Caco-2 (cell line): ENCODE results near the gene GMPS. TPM values are rescaled to one million over a fixed set of nuclear protein-coding genes. Genes with fewer than 3 reads are reported as not detected.

Experiments used
- BruUV-seq: library from RNA; stranded (reverse); fragments of 400-500 nt; replicated peaks from 2 replicates; lab custom pipeline; 2021; lab: Mats Ljungman, UMichigan
- CTCF ChIA-PET: fragments of 300-600 bp; sonication (Branson Sonifier 250); formaldehyde crosslinking; loops from one replicate; lab custom pipeline; 2022; ENCODE audit warnings: antibody characterized with exemption; lab: Charles Lee
- POLR2A ChIA-PET: fragments of 300-600 bp; sonication (Branson Sonifier 250); formaldehyde crosslinking; loops from one replicate; lab custom pipeline; 2022; ENCODE audit warnings: antibody characterized with exemption; lab: Charles Lee
- DNase-seq, 2 experiments: peaks; one replicate each; pipeline versions ENCODE4 v3.0.0 to v3.0.0-alpha.2; 2020 to 2022
- H3K27me3 ChIP-seq: replicated peaks from 2 replicates; pipeline ENCODE4 v1.6.0; 2011; ENCODE audit warnings: low read length; ENCODE audit not compliant: control insufficient read depth, insufficient read depth
- H3K36me3 ChIP-seq: 2 replicates; pipeline ENCODE4 v1.5.1; 2011; ENCODE audit warnings: low read length; ENCODE audit not compliant: control insufficient read depth, insufficient read depth
- H3K4me1 ChIP-seq: fragments of 250-450 bp; sonication (Bioruptor Pico); 2 replicates; pipeline ENCODE4 v1.5.1; 2020; ENCODE audit warnings: mild to moderate bottlenecking
- H3K4me3 ChIP-seq: 2 replicates; pipeline ENCODE4 v1.5.1; 2011; ENCODE audit warnings: low read depth, mild to moderate bottlenecking, control low read depth, low read length
- H3K9me3 ChIP-seq: fragments of 250-450 bp; sonication (Bioruptor Pico); 2 replicates; pipeline ENCODE4 v1.5.1; 2020; ENCODE audit warnings: mild to moderate bottlenecking, moderate library complexity
- H3K27ac Mint-ChIP-seq: one replicate; pipeline ENCODE4 v1.8.0; 2022; ENCODE audit warnings: mixed read lengths; ENCODE audit not compliant: unreplicated experiment
- H3K27me3 Mint-ChIP-seq: one replicate; pipeline ENCODE4 v1.8.0; 2022; ENCODE audit warnings: mixed read lengths; ENCODE audit not compliant: insufficient read depth, unreplicated experiment
- H3K36me3 Mint-ChIP-seq: one replicate; pipeline ENCODE4 v1.8.0; 2022; ENCODE audit warnings: mild to moderate bottlenecking, mixed read lengths; ENCODE audit not compliant: insufficient read depth, unreplicated experiment
- H3K4me1 Mint-ChIP-seq: one replicate; pipeline ENCODE4 v1.8.0; 2022; ENCODE audit warnings: low read depth, mixed read lengths; ENCODE audit not compliant: unreplicated experiment
- H3K4me3 Mint-ChIP-seq: one replicate; pipeline ENCODE4 v1.8.0; 2022; ENCODE audit warnings: mild to moderate bottlenecking, moderate library complexity, mixed read lengths; ENCODE audit not compliant: unreplicated experiment
- H3K9me3 Mint-ChIP-seq: one replicate; pipeline ENCODE4 v1.8.0; 2022; ENCODE audit warnings: mixed read lengths; ENCODE audit not compliant: unreplicated experiment
- intact Hi-C: fragments of 100-400 bp; cut with micrococcal nuclease; formaldehyde crosslinking; loops from one replicate; pipeline ENCODE4 v1.10.0; 2022; ENCODE audit not compliant: unreplicated experiment
- total RNA-seq: library from RNA; stranded (reverse); gene quantifications from 2 replicates; pipeline ENCODE4 v1.2.3, GENCODE V29; 2022
- TF ChIP-seq, protein P1 (sequence below), 2 experiments: fragments of 200-600 bp in 1 of 2; IDR thresholded peaks; 1 replicate in 1 of 2; 2 replicates in 1 of 2; pipeline versions ENCODE4 v1.5.1 to v1.8.0; 2011 to 2022; ENCODE audit warnings: antibody characterized with exemption in 1 of 2, control low read depth in 1 of 2, inconsistent platforms in 1 of 2, low read depth in 1 of 2, low read length in 1 of 2, mild to moderate bottlenecking in 1 of 2, moderate library complexity in 1 of 2; ENCODE audit not compliant: insufficient read depth in 1 of 2, severe bottlenecking in 1 of 2, unreplicated experiment in 1 of 2

GMPS gene
- total RNA-seq, 1 experiment from 2014 or later = 102 TPM

DNA sequence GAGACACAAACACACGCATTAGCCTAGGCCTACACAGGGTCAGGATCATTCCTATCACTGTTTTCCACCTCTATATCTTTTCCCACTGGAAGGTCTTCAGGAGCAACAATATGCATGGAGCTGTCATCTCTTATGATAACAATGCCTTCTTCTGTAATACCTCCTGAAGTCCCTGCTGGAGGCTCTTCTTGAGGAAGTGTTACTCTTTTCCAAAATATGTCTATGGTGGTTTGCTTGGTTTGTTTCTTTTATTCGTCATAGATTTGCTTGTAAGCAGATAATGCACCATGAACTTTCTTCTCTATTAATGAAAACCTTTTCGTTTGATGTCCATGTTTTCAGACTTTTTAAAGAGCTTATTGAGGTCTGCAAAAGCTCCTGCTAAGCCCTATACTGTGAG is 109.3 kb downstream of the GMPS start:
- ChIA-PET CTCF (no interaction called here), POLR2A (no interaction called here)
- Histone ChIP-seq H3K27me3 (no peaks in the 10 kb centered on the region), H3K9me3 (no peaks in the 10 kb centered on the region), H3K36me3 (no peaks in the 10 kb centered on the region), H3K4me1 (peaks cover 7% of the 10 kb centered on the region; the same call in 1 of the 2 replicates), H3K4me3 (no peak overlapping the region)
- no peak overlapping the region for H3K27ac Mint-ChIP-seq
- no peak overlapping the region for H3K4me3 Mint-ChIP-seq
- no peak for DNase-seq
- no peaks in the 10 kb centered on the region for H3K9me3 Mint-ChIP-seq
- H3K36me3 Mint-ChIP-seq = no peaks in the 10 kb centered on the region
- no peaks in the 10 kb centered on the region for H3K27me3 Mint-ChIP-seq
- intact Hi-C loops = loop anchor here (5.0 kb wide), 1 partner anchor 172 kb away; the partner anchor contains the start of gene C3orf33
- no TSS peak for BruUV-seq
- no peaks in the 10 kb centered on the region for H3K4me1 Mint-ChIP-seq
- TF ChIP-seq, protein P1, sequence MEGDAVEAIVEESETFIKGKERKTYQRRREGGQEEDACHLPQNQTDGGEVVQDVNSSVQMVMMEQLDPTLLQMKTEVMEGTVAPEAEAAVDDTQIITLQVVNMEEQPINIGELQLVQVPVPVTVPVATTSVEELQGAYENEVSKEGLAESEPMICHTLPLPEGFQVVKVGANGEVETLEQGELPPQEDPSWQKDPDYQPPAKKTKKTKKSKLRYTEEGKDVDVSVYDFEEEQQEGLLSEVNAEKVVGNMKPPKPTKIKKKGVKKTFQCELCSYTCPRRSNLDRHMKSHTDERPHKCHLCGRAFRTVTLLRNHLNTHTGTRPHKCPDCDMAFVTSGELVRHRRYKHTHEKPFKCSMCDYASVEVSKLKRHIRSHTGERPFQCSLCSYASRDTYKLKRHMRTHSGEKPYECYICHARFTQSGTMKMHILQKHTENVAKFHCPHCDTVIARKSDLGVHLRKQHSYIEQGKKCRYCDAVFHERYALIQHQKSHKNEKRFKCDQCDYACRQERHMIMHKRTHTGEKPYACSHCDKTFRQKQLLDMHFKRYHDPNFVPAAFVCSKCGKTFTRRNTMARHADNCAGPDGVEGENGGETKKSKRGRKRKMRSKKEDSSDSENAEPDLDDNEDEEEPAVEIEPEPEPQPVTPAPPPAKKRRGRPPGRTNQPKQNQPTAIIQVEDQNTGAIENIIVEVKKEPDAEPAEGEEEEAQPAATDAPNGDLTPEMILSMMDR (IDR thresholded peaks at IDR 0.05; ENCODE audit: insufficient read depth in 1 of 2, low read depth in 1 of 2, low read length in 1 of 2, severe bottlenecking in 1 of 2, unreplicated experiment in 1 of 2) = no peak

DNA sequence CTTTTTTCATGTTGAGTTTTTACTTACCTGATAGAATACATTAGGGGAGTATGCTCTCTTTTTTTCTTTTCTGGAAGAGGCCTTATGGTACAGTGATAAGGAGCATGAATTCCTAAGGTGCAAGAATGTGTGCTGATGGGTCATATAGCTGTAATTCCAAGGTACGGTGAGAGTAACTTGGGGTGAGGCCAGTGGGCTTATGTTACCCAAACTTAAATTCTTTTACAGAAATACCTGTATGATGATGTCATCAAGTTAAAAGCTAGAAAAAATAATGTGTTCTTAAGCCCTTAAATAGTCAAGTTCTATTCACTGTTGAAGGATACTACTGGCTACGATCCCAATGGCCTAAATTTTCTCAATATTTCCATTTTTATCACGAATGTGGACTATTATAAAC is 111.2 kb downstream of the GMPS start:
- Histone ChIP-seq H3K27me3 (no peaks in the 10 kb centered on the region), H3K4me3 (no peak overlapping the region), H3K4me1 (peaks cover 7% of the 10 kb centered on the region; the same call in 1 of the 2 replicates), H3K9me3 (no peaks in the 10 kb centered on the region), H3K36me3 (no peaks in the 10 kb centered on the region)
- Mint-ChIP-seq H3K27ac (no peak overlapping the region), H3K4me3 (no peak overlapping the region), H3K4me1 (no peaks in the 10 kb centered on the region), H3K27me3 (no peaks in the 10 kb centered on the region), H3K36me3 (no peaks in the 10 kb centered on the region), H3K9me3 (no peaks in the 10 kb centered on the region)
- intact Hi-C loops = loop anchor here (5.0 kb wide), 1 partner anchor 174 kb away; the partner anchor contains the start of gene C3orf33
- ChIA-PET POLR2A (no interaction called here), CTCF (interaction anchor here (1.3 kb wide), 1 partner anchor 176 kb away, joined by 3 read pairs; the partner anchor contains the start of gene C3orf33)
- DNase-seq = no peak
- BruUV-seq = no TSS peak
- TF ChIP-seq, protein P1 (IDR thresholded peaks at IDR 0.05; ENCODE audit: insufficient read depth in 1 of 2, low read depth in 1 of 2, low read length in 1 of 2, severe bottlenecking in 1 of 2, unreplicated experiment in 1 of 2) = no peak

GRCh38 chr3:155983834-155984474 is 113.5 kb downstream of the GMPS start:
- Histone ChIP-seq H3K9me3 (no peaks in the 10 kb centered on the region), H3K4me3 (no peak overlapping the region), H3K36me3 (no peaks in the 10 kb centered on the region), H3K4me1 (peaks cover 7% of the 10 kb centered on the region; the same call in 1 of the 2 replicates), H3K27me3 (no peaks in the 10 kb centered on the region)
- peak in 1 of 2 experiments; percentile 5 for DNase-seq
- intact Hi-C loops = loop anchor here (5.0 kb wide), 1 partner anchor 177 kb away; the partner anchor contains the start of gene C3orf33
- CTCF ChIA-PET = no interaction called here
- H3K27ac Mint-ChIP-seq = no peak overlapping the region
- no peaks in the 10 kb centered on the region for H3K4me1 Mint-ChIP-seq
- POLR2A ChIA-PET = no interaction called here
- no peaks in the 10 kb centered on the region for H3K36me3 Mint-ChIP-seq
- no peaks in the 10 kb centered on the region for H3K9me3 Mint-ChIP-seq
- H3K4me3 Mint-ChIP-seq = no peak overlapping the region
- BruUV-seq = no TSS peak
- TF ChIP-seq, protein P1 (IDR thresholded peaks at IDR 0.05; ENCODE audit: insufficient read depth in 1 of 2, low read depth in 1 of 2, low read length in 1 of 2, severe bottlenecking in 1 of 2, unreplicated experiment in 1 of 2) = peak; percentile 22 to 31
- H3K27me3 Mint-ChIP-seq = peaks cover 3% of the 10 kb centered on the region
